Cerebellar cortex (tissue), 1 donor: ENCODE measurements around the gene SELENOV.

ENCODE experiments used
- DNase-seq: peaks from one replicate; pipeline ENCODE4 v3.0.0-alpha.2; 2015; ENCODE audit warnings: low spot score

Gene SELENOV

DNA sequence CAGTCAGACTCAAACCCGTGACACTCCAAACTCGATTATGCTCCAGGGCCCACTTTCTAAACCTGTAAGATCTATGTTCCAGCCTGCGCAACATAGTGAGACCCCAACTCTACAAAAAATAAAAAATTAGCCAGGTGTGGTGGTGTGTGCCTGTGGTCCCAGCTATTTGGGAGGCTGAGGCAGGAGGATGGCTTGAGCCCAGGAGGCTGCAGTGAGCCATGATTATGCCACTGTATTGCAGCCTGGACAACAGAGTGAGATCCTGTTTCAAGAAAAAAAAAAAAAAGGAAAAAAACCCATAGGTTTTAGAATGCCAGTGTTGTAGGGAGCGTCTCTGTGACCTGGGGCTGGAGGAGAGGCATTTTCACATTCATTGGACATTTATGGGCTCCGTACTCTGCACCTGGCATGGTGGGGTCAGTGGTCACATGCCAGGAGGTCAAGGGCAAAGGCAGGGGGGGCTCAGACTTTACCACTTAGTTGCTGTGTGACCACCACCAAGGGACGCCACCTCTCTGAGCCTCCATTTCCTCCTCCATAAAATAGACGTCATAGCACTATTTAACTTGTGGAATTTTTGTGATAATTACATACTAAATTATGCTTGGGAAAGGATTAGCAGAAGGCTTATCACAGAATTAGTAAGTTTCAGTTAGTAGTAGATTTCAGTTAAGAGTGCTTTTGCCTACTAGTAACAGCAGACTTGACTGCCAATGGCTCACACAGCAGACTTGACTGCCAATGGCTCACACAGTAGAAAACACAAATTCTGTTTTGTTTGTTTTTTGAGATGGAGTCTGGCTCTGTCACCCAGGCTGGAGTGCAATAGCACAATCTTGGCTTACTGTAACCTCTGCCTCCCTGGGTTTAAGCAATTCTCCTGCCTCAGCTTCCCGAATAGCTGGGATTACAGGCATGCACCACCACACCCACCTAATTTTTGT is 5.9 kb downstream of the SELENOV start:
- DNase-seq = no peak

GRCh38 chr19:39524495-39524894 is 9.6 kb downstream of the SELENOV start:
- DNase-seq = no peak

DNA sequence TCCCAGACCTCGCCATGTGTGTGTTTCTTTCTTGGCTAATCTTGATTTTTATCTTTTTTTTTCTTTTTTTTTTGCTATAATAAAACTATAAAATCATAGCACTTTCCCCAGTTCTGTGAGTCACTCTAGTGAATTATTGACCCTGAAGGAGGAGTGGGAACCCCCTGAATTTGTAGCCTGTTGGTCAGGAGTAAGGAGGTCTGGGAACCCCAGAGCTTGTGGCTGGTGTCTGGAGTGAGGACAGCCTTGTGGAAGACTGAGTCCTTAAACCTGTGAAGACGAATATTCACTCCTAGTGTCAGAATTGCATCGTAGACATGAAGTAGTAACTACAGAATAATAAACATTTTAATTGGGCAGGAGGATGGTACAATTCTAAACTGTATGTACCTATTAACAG is 10.3 kb downstream of the SELENOV start:
- DNase-seq = no peak

DNA sequence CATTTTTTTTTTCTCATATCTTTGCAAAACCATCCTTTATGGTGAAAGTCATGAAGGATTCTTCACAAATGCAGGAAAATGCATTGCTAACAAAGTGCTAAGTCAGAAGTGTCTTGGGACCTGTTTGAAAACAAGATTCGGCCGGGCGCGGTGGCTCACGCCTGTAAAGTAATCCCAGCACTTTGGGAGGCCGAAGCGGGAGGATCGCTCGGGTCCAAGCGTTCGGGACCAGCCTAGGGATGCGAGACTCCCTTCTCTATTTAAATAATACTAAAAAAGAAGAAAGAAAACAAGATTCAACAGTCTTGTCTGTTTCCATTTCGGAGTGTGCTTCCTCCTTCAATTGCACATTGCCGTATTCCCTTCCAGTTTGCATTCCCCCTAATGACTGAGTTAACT is 16.9 kb downstream of the SELENOV start:
- no peak for DNase-seq

GRCh38 chr19:39532233-39533002 is 17.5 kb downstream of the SELENOV start, which contains the start of gene EID2B:
Gene EID2B, minus strand, starts transcription at chr19:39532852. Its CDS starts 50 bp downstream, at chr19:39532802.
- peak; percentile 97 for DNase-seq

DNA sequence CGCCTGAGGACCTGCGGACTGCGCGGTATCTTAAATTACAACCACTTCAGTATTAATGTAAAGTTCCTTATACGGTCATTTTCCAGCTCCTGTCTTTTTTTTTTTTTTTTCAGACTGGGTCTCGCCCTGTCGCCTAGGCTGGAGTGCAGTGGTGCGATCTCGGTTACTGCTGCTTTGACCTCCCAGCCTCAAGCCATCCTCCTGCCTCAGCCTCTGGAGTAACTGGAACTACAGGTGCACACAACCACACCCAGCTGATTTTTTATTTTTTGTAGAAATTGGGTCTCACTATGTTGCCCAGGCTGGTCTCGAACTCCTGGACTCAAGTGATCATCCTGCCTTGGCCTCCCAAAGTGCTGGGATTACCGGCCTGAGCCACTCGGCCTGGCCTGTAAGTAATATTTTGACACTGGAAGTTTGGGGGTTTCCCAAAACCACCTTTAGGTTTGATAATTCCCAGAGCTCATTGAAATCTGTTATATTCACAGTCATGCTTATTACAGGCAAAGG is 18.1 kb downstream of the SELENOV start:
- no peak for DNase-seq

DNA sequence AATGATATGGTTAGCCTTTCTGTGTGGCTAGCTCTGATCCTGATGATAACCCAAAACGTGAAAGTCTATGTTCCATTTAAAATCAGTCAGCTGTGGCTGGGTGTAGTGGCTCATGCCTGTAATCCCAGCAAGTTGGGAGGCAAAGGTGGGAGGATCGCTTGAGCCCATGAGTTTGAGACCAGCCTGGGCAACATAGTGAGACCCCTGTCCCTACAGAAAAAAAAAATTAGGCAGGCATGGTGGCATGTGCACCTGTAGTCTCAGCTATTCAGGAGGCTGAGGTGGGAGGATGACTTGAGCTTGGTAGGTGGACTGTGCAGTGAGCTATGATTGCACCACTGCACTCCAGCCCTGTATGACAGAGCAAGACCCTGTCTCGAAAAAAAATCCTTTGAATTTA is 18.9 kb downstream of the SELENOV start:
- no peak for DNase-seq

GRCh38 chr19:39539165-39539517 is 24.2 kb downstream of the SELENOV start:
- DNase-seq = no peak

GRCh38 chr19:39539518-39540332 is 24.8 kb downstream of the SELENOV start, which contains the start of gene EID2:
Gene EID2, minus strand, starts transcription at chr19:39540161. Its CDS starts 82 bp downstream, at chr19:39540079.
- DNase-seq = peak; percentile 94

DNA sequence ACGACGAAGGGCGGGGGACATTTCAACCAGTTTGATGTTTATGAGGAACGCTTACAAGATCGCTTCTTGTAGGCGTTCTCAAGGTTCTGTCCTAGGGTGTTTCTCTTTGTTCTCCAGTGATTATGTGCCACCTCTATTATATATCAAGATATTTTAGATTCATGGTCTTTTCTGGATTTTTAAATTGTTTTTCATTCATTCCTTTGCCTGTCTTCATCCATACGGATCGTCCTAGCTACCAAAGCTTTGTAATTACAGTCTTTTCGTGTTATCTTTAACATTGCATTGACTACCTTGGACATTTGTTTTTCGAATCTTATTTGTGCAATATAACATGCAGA is 25.4 kb downstream of the SELENOV start:
- DNase-seq = no peak

- DNase-seq = no peak
Measured at GRCh38 chr19:39542206-39542605, 27.3 kb downstream of the SELENOV start.

DNA sequence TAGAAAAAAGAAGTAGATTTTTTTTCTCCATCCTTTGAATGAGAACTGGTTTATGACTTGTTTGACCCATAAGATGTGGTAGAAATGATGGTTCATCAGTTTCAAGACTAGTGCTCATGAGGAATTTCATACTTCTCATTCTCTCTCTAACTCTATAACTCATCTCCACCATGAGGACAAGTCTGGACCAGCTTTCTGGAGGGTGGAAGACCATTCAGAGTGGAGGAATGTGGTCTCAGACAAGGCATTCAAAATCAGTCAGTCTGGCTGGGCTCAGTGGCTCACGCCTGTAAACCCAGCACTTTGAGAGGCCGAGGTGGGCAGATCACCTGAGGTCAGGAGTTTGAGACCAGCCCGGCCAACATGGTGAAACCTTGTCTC is 28.5 kb downstream of the SELENOV start:
- no peak for DNase-seq

DNA sequence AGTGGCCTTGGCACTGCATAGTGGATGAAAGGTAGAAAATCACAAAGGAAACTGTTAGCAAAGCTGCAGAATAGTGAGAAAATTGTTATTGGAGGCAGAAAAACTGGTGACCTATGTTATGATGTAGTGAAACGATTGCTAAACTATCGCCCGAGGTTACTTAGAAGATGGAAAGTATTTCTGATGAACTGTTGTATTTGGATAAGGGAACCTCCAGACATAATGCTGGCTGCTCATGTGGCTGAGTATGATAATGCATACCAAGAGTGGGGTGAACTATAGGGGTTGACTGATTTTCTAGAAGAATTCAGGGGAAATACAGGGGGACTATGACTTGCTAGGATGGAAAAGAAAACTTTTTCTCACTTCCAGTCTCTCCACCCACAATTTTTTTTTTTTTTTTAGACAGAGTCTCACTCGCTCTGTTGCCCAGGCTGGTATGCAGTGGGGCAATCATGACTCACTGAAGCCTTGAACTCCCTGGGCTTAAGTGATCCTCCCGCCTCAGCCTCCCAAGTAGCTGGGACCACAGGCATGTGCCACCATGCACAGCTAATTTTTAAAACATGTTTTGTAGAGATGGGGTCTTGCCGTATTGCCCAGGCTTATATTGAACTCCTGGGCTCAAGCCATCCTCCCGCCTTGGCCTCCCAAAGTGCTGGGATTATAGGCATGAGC is 29.4 kb downstream of the SELENOV start:
- DNase-seq = no peak

GRCh38 chr19:39544911-39545310 is 30.0 kb downstream of the SELENOV start:
- DNase-seq = no peak

DNA sequence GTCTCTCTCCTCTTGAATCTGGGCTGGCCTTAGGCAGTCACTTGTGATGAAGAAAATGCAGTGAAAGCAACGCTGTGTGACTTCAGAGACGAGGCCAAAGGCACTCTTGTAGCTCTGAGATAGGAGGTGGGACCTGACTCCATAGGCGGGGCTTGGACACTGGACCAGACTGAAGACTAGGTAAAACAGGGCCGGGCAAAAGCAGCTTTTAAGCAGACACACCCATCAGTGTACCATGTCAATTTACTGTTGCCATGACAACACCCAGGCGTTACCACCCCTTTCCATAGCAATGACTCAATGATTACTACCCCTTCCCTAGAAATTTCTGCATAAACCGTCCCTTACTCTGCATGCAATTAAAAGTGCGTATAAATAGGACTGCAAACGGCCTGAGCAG is 31.7 kb downstream of the SELENOV start:
- DNase-seq = no peak

DNA sequence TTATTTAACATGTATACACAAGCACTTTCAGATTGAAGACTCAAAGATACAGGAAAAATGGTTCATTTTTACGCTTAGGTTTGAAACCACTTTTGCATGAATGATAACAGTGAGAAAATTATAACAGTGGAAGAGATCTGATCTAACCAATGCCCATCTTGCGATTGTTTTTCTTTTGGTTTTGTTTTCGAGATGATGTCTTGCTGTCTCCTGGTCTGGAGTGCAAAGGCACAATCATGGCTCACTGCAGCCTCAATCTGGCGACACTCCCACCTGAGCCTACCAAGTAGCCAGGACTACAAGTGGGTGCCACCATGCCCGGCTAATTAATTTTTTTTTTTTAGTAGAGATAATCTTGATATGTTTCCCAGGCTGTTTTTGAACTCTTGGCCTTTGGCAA is 35.3 kb downstream of the SELENOV start:
- DNase-seq = no peak

- no peak for DNase-seq
Measured at GRCh38 chr19:39553082-39553652, 38.2 kb downstream of the SELENOV start.

GRCh38 chr19:39554701-39555311 is 39.9 kb downstream of the SELENOV start:
- DNase-seq = no peak

DNA sequence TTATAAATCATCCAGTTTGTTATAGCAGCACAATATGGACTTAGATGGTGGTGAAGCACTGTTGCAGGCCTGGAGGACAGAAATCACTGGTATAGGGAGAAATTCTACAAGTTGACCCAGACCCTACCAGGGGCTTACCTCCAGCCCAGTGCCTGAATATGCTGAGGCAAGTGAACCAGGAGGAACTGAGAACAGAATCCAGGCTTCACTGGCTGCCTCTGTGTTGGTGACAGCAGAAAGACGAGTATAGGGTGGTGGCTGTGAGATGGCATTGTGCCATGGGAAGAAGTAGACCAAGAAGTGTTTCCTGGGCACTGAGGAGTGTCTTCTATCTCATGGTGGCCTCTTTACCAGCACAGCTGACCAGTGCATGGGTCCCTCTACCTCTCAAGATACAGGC is 40.9 kb downstream of the SELENOV start:
- DNase-seq = no peak

GRCh38 chr19:39557811-39558623 is 43.1 kb downstream of the SELENOV start:
- no peak for DNase-seq
